Measurements from ENCODE around the gene ZWILCH.

GRCh38 chr15:66560856-66561525 lies 55.9 kb downstream of the ZWILCH start:
- TF ChIP-seq GATA2 (IDR thresholded peaks at IDR 0.05; ENCODE audit: low read depth, low read length) (no peak), GATA3 (IDR thresholded peaks at IDR 0.05; ENCODE audit: low read depth, low read length) (no peak)
